WTC11 (cell line): ENCODE data around the gene SSNA1.

ENCODE experiments used
- ELF4 ChIP-seq: sonication (generic); formaldehyde crosslinking; IDR thresholded peaks from 2 replicates; pipeline ENCODE4 v1.8.1; 2022; ENCODE audit warnings: low read depth, mild to moderate bottlenecking, moderate library complexity, missing genetic modification reagents
- FOXJ3 ChIP-seq: sonication (generic); formaldehyde crosslinking; IDR thresholded peaks from 2 replicates; pipeline ENCODE4 v1.9.0; 2021; ENCODE audit warnings: missing genetic modification reagents, mild to moderate bottlenecking, borderline replicate concordance
- GTF2I ChIP-seq: fragments of 250-450 bp; sonication (Bioruptor Pico); conservative IDR thresholded peaks from 2 replicates; pipeline ENCODE4 v1.4.0; 2021; ENCODE audit warnings: mild to moderate bottlenecking
- SMAD3 ChIP-seq: sonication (generic); formaldehyde crosslinking; IDR thresholded peaks from 2 replicates; pipeline ENCODE4 v1.8.0; 2022; ENCODE audit warnings: missing genetic modification reagents, mild to moderate bottlenecking, borderline replicate concordance
- ZNF416 ChIP-seq: fragments of 250-450 bp; sonication (Bioruptor Pico); IDR thresholded peaks from 2 replicates; pipeline ENCODE4 v1.9.0; 2021; ENCODE audit warnings: mild to moderate bottlenecking, inconsistent platforms
- TF ChIP-seq, protein P1 (sequence below): fragments of 200-600 bp; IDR thresholded peaks from 2 replicates; pipeline ENCODE4 v1.8.0; 2022; ENCODE audit warnings: antibody characterized with exemption
- TF ChIP-seq, protein P2 (sequence below): sonication (generic); formaldehyde crosslinking; IDR thresholded peaks from 2 replicates; pipeline ENCODE4 v1.8.1; 2023; ENCODE audit warnings: mild to moderate bottlenecking, missing genetic modification reagents, moderate library complexity
- TF ChIP-seq, protein P3 (sequence below): sonication (generic); formaldehyde crosslinking; IDR thresholded peaks from 2 replicates; pipeline ENCODE4 v1.8.1; 2022; ENCODE audit warnings: low read depth, mild to moderate bottlenecking, moderate library complexity, missing genetic modification reagents, borderline replicate concordance
- TF ChIP-seq, protein P4 (sequence below): sonication (generic); formaldehyde crosslinking; IDR thresholded peaks from 2 replicates; pipeline ENCODE4 v1.8.1; 2022; ENCODE audit warnings: low read depth, missing genetic modification reagents, borderline replicate concordance
- TF ChIP-seq, protein P5 (sequence below): sonication (generic); formaldehyde crosslinking; conservative IDR thresholded peaks from 2 replicates; pipeline ENCODE4 v1.8.1; 2023; ENCODE audit warnings: mild to moderate bottlenecking, low read depth, missing genetic modification reagents, moderate library complexity

DNA sequence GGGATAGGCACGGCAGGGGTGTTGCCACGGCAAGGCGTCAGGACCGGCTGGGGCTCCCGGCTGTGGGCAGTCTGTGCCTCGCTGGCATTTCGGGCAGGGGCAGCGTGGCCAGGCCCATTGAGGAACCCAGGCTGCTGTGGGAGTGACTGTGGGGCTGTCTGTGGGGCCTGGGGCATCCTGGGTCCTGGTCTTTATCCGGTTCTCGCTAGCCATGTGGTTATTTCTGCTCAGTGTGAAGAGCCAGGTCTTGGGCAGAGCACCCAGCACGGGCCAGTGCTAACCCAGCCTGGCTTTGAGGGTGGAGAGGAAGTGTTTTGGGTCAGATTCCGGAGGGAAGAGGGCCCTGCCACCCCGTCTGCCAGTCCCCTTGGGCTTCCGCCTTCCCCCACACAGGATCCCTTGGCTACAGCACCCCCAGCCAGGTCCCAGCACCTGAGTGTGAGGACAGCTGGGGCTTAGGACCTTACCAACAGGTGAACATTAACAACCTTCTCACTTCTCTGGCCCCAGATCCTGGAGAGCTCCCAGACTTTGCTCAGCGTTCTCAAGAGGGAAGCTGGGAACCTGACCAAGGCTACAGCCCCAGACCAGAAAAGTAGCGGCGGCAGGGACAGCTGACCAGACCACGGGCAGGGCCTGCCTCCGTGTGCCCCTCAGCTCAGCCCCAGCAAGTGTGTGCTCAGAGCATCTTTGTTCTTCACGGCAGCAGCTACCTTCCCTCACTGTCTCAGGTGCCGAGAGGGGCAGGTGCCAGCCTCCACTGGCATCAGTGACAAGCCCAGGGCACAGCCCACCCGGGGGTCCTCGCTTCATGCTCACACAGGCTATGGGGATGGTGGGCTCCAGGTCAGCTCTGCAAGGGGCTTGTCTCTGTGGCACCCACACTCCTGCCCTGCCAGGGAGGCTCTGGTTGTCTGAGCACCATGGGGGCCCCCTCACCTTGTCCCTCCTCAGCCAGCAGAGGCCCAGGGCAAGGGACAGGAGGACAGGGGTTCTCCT is 1.1 kb downstream of the SSNA1 start:
- TF ChIP-seq GTF2I (CRISPR knock-in tag) (no peak), FOXJ3 (CRISPR knock-in tag) (no peak), SMAD3 (CRISPR knock-in tag) (no peak), ELF4 (CRISPR knock-in tag) (no peak), ZNF416 (CRISPR knock-in tag) (no peak)
- TF ChIP-seq, protein P1, sequence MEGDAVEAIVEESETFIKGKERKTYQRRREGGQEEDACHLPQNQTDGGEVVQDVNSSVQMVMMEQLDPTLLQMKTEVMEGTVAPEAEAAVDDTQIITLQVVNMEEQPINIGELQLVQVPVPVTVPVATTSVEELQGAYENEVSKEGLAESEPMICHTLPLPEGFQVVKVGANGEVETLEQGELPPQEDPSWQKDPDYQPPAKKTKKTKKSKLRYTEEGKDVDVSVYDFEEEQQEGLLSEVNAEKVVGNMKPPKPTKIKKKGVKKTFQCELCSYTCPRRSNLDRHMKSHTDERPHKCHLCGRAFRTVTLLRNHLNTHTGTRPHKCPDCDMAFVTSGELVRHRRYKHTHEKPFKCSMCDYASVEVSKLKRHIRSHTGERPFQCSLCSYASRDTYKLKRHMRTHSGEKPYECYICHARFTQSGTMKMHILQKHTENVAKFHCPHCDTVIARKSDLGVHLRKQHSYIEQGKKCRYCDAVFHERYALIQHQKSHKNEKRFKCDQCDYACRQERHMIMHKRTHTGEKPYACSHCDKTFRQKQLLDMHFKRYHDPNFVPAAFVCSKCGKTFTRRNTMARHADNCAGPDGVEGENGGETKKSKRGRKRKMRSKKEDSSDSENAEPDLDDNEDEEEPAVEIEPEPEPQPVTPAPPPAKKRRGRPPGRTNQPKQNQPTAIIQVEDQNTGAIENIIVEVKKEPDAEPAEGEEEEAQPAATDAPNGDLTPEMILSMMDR = no peak
- TF ChIP-seq, protein P2, sequence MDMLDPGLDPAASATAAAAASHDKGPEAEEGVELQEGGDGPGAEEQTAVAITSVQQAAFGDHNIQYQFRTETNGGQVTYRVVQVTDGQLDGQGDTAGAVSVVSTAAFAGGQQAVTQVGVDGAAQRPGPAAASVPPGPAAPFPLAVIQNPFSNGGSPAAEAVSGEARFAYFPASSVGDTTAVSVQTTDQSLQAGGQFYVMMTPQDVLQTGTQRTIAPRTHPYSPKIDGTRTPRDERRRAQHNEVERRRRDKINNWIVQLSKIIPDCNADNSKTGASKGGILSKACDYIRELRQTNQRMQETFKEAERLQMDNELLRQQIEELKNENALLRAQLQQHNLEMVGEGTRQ (CRISPR knock-in tag) = no peak
- TF ChIP-seq, protein P3, sequence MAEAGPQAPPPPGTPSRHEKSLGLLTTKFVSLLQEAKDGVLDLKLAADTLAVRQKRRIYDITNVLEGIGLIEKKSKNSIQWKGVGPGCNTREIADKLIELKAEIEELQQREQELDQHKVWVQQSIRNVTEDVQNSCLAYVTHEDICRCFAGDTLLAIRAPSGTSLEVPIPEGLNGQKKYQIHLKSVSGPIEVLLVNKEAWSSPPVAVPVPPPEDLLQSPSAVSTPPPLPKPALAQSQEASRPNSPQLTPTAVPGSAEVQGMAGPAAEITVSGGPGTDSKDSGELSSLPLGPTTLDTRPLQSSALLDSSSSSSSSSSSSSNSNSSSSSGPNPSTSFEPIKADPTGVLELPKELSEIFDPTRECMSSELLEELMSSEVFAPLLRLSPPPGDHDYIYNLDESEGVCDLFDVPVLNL = no peak
- TF ChIP-seq, protein P4, sequence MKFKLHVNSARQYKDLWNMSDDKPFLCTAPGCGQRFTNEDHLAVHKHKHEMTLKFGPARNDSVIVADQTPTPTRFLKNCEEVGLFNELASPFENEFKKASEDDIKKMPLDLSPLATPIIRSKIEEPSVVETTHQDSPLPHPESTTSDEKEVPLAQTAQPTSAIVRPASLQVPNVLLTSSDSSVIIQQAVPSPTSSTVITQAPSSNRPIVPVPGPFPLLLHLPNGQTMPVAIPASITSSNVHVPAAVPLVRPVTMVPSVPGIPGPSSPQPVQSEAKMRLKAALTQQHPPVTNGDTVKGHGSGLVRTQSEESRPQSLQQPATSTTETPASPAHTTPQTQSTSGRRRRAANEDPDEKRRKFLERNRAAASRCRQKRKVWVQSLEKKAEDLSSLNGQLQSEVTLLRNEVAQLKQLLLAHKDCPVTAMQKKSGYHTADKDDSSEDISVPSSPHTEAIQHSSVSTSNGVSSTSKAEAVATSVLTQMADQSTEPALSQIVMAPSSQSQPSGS (CRISPR knock-in tag) = no peak
- TF ChIP-seq, protein P5, sequence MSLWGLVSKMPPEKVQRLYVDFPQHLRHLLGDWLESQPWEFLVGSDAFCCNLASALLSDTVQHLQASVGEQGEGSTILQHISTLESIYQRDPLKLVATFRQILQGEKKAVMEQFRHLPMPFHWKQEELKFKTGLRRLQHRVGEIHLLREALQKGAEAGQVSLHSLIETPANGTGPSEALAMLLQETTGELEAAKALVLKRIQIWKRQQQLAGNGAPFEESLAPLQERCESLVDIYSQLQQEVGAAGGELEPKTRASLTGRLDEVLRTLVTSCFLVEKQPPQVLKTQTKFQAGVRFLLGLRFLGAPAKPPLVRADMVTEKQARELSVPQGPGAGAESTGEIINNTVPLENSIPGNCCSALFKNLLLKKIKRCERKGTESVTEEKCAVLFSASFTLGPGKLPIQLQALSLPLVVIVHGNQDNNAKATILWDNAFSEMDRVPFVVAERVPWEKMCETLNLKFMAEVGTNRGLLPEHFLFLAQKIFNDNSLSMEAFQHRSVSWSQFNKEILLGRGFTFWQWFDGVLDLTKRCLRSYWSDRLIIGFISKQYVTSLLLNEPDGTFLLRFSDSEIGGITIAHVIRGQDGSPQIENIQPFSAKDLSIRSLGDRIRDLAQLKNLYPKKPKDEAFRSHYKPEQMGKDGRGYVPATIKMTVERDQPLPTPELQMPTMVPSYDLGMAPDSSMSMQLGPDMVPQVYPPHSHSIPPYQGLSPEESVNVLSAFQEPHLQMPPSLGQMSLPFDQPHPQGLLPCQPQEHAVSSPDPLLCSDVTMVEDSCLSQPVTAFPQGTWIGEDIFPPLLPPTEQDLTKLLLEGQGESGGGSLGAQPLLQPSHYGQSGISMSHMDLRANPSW (CRISPR knock-in tag) = no peak
